GM19397 (cell line): ENCODE measurements around the gene C17orf50.

Experiments used
- ATAC-seq: cut with Tn5 transposase; IDR thresholded peaks from one replicate; pipeline ENCODE4 v1.9.1; 2021; ENCODE audit warnings: mild to moderate bottlenecking, moderate library complexity; ENCODE audit not compliant: unreplicated experiment

C17orf50 gene

GRCh38 chr17:35780950-35781349 is 20.3 kb downstream of the C17orf50 start:
- ATAC-seq = no peak

DNA sequence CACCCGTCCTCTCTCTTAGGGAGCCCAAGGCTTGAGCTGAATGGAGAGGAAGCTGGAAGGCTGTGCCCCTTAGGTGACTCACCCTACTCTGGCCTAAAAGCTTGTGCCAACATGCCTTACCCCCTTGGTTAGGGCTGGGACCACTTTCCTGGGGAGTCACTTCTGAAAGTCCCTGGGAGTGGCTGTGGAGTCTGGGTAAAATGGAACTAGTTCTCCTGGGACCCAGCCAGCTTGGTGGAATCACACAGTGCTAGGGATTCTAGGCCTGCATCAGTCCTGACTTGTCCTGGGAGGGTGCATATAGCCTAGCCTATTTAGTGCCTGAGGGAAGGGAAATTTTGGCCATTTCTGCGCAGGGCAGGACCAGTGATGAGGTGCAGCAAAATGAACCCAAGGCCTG is 24.2 kb downstream of the C17orf50 start:
- ATAC-seq = no peak

- no peak for ATAC-seq
These were observed 26.3 kb downstream of the C17orf50 start for GRCh38 chr17:35786941-35787432.

GRCh38 chr17:35788477-35789368 is 28.0 kb downstream of the C17orf50 start:
- no peak for ATAC-seq

GRCh38 chr17:35790841-35791240 is 30.2 kb downstream of the C17orf50 start:
- ATAC-seq = no peak

DNA sequence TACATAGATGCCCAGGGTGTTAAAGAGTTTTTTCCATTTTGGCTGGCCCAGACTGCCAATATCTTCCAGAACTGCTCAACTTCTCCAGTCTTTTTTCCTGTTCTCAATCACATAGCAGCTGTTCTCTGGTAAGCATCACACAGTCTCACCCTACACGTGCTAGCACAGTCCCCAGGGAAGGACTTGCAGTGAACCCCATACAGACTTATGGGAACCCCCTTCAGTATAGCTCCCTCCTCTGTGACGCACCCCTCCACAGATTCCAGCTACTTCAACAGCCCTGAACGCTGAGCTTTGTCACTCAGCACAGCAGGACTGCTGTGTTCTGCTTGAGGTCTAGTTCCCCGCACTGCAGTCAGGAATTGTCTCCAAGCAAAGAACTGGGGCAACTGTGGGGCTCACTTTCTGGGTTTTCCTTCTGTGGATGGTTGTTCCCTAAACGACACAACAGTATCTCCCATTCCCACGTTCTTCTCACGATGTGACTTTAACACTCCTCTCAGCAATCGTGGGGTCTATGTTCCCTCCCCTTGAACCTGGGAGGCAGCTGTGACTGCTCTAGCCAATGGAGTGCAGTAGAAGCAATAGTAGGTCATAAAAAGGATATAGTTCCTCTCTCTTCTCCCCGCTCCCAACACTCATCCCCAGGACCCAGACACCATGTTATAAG is 31.1 kb downstream of the C17orf50 start:
- ATAC-seq = no peak

DNA sequence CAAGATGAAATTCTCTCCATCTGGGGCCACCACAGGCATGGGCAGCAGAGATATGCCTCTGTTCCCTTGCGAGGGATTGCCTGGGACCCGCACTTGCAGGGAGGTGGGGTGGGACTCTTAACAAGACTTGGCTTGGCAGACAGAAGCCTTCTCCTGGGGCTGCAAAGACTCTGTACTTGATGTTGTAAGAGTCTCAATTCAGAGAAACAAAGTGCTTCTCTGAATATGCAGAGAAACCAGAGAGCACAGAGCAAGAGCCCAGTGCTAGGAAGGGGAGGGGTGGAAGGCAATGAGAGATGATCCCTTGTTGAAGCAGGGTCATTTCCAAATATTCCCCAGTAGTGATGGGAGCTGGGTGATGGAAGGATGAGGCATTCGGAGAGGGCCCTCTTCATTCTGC is 32.6 kb downstream of the C17orf50 start:
- no peak for ATAC-seq

GRCh38 chr17:35795007-35795870 is 34.6 kb downstream of the C17orf50 start, which contains the start of gene MMP28:
Gene MMP28 (minus strand): TSS chr17:35795641. CDS start chr17:35795377, 264 bp downstream.
- ATAC-seq = no peak

- ATAC-seq = no peak
These were observed 35.2 kb downstream of the C17orf50 start for GRCh38 chr17:35795871-35796265.

GRCh38 chr17:35796942-35797341 is 36.3 kb downstream of the C17orf50 start:
- no peak for ATAC-seq

DNA sequence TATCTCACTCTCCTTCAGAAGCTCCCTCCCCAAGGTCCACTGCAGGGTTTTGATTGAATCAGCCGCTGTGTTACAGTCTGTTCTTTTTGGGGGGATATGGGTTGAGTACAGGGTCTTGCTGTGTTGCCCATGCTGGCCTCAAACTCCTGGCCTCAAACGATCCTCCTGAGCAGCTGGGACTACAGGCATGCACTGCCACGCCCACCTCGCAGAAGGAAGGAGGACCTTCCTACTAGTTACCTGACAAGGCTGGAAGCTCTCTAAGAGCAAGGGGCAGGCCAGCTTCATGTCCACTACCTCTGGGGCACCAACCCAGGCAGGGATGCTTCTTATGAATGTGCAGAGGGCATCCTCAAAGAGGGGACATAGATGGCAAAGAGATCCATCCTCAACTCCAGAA is 36.7 kb downstream of the C17orf50 start:
- ATAC-seq = no peak

DNA sequence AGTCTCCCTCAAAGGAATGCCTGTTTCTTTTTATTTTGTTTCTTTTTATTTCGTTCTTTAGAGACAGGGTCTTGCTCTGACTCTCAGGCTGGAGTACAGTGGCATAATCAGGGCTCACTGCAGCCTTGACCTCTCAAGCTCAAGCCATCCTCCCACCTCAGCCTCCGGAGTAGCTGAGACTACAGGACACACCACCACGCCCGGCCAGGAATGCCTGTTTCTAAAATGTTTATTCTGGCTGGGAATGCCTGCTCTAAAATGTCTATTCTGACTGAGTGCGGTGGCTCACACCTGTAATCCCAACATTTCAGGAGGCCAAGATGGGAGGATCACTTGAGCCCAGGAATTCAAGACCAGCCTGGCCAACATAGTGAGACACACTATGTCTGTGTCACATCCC is 37.2 kb downstream of the C17orf50 start:
- ATAC-seq = no peak

DNA sequence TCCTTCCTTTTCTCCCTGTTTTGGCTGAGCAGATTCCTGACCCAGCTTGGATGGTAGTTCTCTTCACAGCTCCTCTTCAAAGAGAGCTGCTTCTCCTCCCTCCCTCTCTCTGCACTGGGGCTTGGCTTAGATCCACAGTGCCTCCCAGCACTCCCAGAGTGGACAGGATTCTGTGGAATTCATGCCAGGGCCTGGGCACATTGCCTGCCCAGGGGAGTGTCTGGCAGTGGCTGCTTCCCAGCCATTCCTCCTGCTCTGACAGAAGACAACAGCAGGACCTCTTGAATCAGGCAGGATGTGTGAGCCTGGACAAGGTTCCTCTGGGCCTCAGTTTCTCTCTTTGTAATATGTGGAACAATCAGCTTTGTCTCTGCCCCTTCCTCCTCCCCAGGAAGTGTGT is 39.3 kb downstream of the C17orf50 start:
- no peak for ATAC-seq

DNA sequence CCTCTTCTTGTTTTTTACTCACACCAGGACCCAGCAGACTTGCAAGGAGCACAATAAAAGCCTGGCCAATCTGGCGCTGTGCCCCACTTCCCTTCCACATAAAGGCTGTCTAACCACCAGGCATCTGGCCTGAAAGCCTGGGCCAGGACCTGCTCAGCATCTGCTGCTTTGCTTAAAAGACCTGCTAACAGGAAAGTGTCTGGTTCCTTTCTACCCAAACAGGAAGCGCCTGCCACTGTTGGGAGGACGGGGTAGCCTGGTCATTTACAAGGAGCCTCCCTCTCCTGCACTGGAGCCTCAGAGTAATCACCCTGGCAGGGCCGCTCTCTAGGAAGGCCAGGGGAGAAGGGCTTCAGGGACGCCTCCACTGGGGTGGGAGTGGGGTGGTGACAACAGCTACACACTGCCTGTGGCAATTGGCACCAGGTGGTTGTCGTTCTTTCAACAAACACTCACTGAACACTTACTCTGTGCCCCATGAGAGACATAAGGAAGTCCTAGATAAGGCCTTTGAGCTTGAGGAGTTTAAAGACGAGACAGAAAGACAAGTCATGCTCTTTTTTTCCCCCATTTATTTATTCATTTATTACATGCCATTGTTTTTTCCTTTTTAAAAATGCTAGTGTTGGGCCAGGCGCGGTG is 41.0 kb downstream of the C17orf50 start:
- no peak for ATAC-seq

- no peak for ATAC-seq
These were observed 44.0 kb downstream of the C17orf50 start for GRCh38 chr17:35804658-35805192.

DNA sequence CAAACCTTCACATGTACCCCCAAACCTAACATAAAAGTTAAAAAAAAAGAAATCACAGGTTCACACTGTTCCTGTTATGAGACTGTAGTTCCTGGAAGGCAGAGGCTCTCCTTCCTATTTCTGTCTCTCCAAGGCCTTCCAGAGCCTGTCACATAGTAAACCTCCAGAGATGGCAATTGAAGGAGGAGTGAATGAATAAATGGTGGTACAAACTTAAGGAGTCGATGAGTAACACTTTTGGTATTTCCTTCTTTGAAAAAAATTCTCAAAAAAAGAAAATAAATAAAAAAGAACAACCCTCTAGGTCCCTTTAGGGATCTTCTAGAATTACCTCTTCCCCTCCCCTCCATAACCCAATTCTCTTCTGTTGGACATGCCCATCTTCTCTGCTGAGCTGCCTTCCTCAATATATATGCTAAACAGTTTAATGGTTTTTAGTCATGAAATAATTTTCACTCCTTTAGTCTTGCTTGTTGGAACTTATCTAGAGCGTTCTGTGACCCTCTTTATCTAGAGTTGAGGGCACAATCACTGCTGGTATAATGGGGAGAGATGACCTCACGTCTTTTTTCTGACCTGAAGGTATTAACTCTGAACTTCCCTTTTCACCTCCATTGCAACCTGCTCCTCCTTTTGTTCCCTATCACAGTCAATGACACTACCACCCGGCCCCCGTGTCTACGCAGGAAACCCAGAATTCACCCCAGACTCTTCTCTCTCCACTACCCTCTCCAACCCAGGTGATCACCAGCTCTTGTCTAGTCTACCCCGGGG is 46.9 kb downstream of the C17orf50 start:
- ATAC-seq = no peak

- no peak for ATAC-seq
These were observed 47.7 kb downstream of the C17orf50 start for GRCh38 chr17:35808240-35808961.

DNA sequence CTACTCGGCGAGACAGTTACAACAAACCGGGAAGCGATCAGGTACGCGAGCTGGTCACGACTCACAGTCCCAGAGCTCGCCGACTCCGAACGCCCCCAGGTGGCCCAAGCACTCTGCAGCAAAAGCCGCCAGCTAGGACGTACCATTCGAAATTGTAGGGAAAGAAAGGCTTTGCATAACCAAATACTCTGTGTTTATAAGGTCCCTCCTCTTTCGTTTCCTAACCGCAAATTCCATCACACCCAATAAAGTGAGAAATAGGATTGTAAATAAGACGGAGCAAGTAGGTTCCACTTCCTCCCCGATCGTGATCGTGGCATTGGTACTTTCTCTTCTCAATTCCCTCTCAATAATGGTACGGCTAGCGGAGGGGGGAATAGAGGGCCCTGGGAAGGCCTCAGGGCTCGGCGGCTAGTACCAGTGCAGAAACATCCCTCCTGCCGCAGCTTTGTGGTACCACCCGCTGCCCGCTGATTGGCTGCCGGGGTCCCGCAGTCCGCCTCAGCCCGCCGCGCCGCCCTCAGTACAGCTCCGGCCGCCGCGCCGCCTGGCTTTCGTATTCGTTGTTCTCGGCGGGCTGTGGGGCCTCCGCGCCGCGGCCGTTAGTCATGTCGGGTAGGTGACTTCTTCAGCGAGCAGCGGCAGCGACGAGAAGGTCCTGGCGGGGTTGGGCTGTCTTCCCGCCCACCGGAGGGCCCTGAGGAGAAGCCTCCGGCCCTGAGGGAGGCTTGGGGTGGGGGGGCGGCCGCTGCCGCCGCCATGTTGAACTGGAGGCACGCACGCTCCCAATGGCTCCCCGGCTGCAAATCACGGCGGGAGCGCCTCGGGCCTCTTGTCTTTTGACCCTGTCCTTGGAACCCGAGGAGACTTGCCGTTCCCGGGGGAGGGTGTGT is 48.5 kb downstream of the C17orf50 start, which contains the start of gene TAF15:
TAF15 (plus strand) TSS at position 523 of the 893 bp plus-strand sequence; CDS start at position 609, 86 bp downstream.
- ATAC-seq = peak; percentile 93
